H1 (cell line): Measurements from ENCODE around the gene BCAS1. TPM values are rescaled to one million over a fixed set of nuclear protein-coding genes. Genes with fewer than 3 reads are reported as not detected.

ENCODE experiments used
- CTCF ChIA-PET: fragments of 300-600 bp; sonication (Branson Sonifier 250); formaldehyde crosslinking; loops from one replicate; lab custom pipeline; 2021; ENCODE audit not compliant: partially characterized antibody; lab: Charles Lee
- POLR2A ChIA-PET: fragments of 300-600 bp; sonication (Branson Sonifier 250); formaldehyde crosslinking; loops from one replicate; lab custom pipeline; 2021; ENCODE audit warnings: inconsistent platforms; ENCODE audit not compliant: partially characterized antibody; lab: Charles Lee
- DNase-seq, 2 experiments: peaks; one replicate each; pipeline versions ENCODE4 v3.0.0 to v3.0.0-alpha.2; 2010 to 2022; ENCODE audit warnings: low spot score in 2 of 2, low read depth in 1 of 2, mixed read lengths in 1 of 2
- FAIRE-seq: peaks from 2 replicates; lab custom pipeline; 2011; peaks lifted over from hg19 to GRCh38; lab: Jason Lieb, UNC
- H2AFZ ChIP-seq: 2 replicates; pipeline ENCODE4 v1.8.1; 2012; ENCODE audit warnings: low read length, inconsistent platforms
- H2AK5ac ChIP-seq: 2 replicates; pipeline ENCODE4 v1.6.1; 2013; ENCODE audit warnings: low read depth, low read length
- H2BK120ac ChIP-seq: replicated peaks from 2 replicates; pipeline ENCODE3; 2013; ENCODE audit warnings: low read depth, low read length, inconsistent platforms
- H2BK12ac ChIP-seq: 2 replicates; pipeline ENCODE4 v1.6.1; 2013; ENCODE audit warnings: low read depth, low read length
- H2BK15ac ChIP-seq: 2 replicates; pipeline ENCODE4 v1.6.1; 2013; ENCODE audit warnings: low read length
- H2BK20ac ChIP-seq: 2 replicates; pipeline ENCODE4 v1.6.1; 2013; ENCODE audit warnings: low read length
- H2BK5ac ChIP-seq: 2 replicates; pipeline ENCODE4 v1.6.1; 2013; ENCODE audit warnings: low read depth, low read length
- H3K14ac ChIP-seq: 2 replicates; pipeline ENCODE4 v1.6.1; 2013; ENCODE audit warnings: inconsistent platforms; ENCODE audit not compliant: insufficient read length
- H3K18ac ChIP-seq: 2 replicates; pipeline ENCODE4 v1.6.1; 2013; ENCODE audit warnings: low read length; ENCODE audit errors: extremely low read depth
- H3K23ac ChIP-seq: 2 replicates; pipeline ENCODE4 v1.6.1; 2013; ENCODE audit warnings: inconsistent platforms; ENCODE audit not compliant: insufficient read length
- H3K23me2 ChIP-seq: 2 replicates; pipeline ENCODE4 v1.6.1; 2013; ENCODE audit warnings: low read depth, low read length
- H3K27ac ChIP-seq: 2 replicates; pipeline ENCODE4 v1.6.1; 2011; ENCODE audit warnings: low read depth, low read length, inconsistent platforms
- H3K27me3 ChIP-seq, 4 experiments: replicated peaks in 1 of 4; 1 replicate in 1 of 4; 2 replicates in 3 of 4; pipeline versions ENCODE4 v1.6.1 to v1.8.1; 2011 to 2013; ENCODE audit warnings: low read length in 3 of 4, mild to moderate bottlenecking in 3 of 4, inconsistent platforms in 2 of 4, mixed read lengths in 2 of 4, moderate library complexity in 1 of 4; ENCODE audit not compliant: control insufficient read depth in 3 of 4, insufficient read depth in 3 of 4; ENCODE audit errors: extremely low read depth in 1 of 4
- H3K36me3 ChIP-seq, 4 experiments: 2 replicates each; pipeline versions ENCODE4 v1.6.1 to v1.8.1; 2011 to 2013; ENCODE audit warnings: mild to moderate bottlenecking in 4 of 4, low read length in 3 of 4, moderate library complexity in 2 of 4, control low read depth in 1 of 4, inconsistent platforms in 1 of 4; ENCODE audit not compliant: insufficient read depth in 4 of 4, control insufficient read depth in 2 of 4
- H3K4ac ChIP-seq: replicated peaks from 2 replicates; pipeline ENCODE3; 2013; ENCODE audit warnings: low read length, low read depth, mixed read lengths, inconsistent platforms; ENCODE audit not compliant: insufficient read length
- H3K4me1 ChIP-seq, 4 experiments: replicated peaks in 1 of 4; 1 replicate in 1 of 4; 2 replicates in 3 of 4; pipeline versions ENCODE4 v1.6.1 to v1.8.1; 2011 to 2013; ENCODE audit warnings: low read length in 3 of 4, inconsistent platforms in 2 of 4, mixed read lengths in 1 of 4; ENCODE audit not compliant: insufficient read depth in 4 of 4, control insufficient read depth in 3 of 4
- H3K4me2 ChIP-seq, 2 experiments: 2 replicates each; pipeline versions ENCODE4 v1.6.1 to v1.8.1; 2011 to 2013; ENCODE audit warnings: low read depth in 2 of 2, low read length in 2 of 2, control low read depth in 1 of 2, inconsistent platforms in 1 of 2, mild to moderate bottlenecking in 1 of 2; ENCODE audit not compliant: insufficient read depth in 1 of 2
- H3K4me3 ChIP-seq, 4 experiments: fragments of 200-600, 300-600 bp in 1 of 4; sonication (generic), shearing (Covaris generic), sonication (Bioruptor Twin) in 1 of 4; 2 replicates each; pipeline versions ENCODE4 v1.5.1 to v1.8.1; 2011 to 2016; ENCODE audit warnings: low read length in 4 of 4, low read depth in 3 of 4, control low read depth in 2 of 4, inconsistent platforms in 2 of 4, mild to moderate bottlenecking in 2 of 4, mixed read lengths in 1 of 4, moderate library complexity in 1 of 4; ENCODE audit not compliant: insufficient read depth in 2 of 4; ENCODE audit errors: extremely low read depth in 1 of 4
- H3K56ac ChIP-seq: replicated peaks from 2 replicates; pipeline ENCODE3; 2013; ENCODE audit warnings: low read depth, mild to moderate bottlenecking, mixed read lengths, low read length, inconsistent platforms; ENCODE audit not compliant: insufficient read length
- H3K79me1 ChIP-seq: 2 replicates; pipeline ENCODE4 v1.6.1; 2013; ENCODE audit warnings: low read depth, low read length, control low read depth
- H3K79me2 ChIP-seq, 2 experiments: 2 replicates each; pipeline versions ENCODE4 v1.6.1 to v1.8.1; 2012 to 2013; ENCODE audit warnings: low read length in 2 of 2, mild to moderate bottlenecking in 2 of 2, inconsistent platforms in 1 of 2; ENCODE audit not compliant: insufficient read depth in 2 of 2, control insufficient read depth in 1 of 2
- H3K9ac ChIP-seq, 4 experiments: replicated peaks in 1 of 4; 1 replicate in 1 of 4; 2 replicates in 3 of 4; pipeline versions ENCODE4 v1.6.1 to v1.8.1; 2011 to 2013; ENCODE audit warnings: low read depth in 3 of 4, low read length in 3 of 4, control low read depth in 2 of 4, mild to moderate bottlenecking in 2 of 4, moderate library complexity in 2 of 4, inconsistent platforms in 1 of 4; ENCODE audit errors: extremely low read depth in 1 of 4
- H3K9me3 ChIP-seq, 2 experiments: 2 replicates each; pipeline versions ENCODE4 v1.6.1 to v1.8.1; 2012 to 2013; ENCODE audit warnings: mild to moderate bottlenecking in 2 of 2, moderate library complexity in 2 of 2, control low read depth in 1 of 2, inconsistent platforms in 1 of 2, low read depth in 1 of 2, low read length in 1 of 2, mixed read lengths in 1 of 2; ENCODE audit not compliant: insufficient read depth in 2 of 2
- H4K20me1 ChIP-seq, 2 experiments: replicated peaks in 1 of 2; 2 replicates each; pipeline versions ENCODE3 to v1.8.1; 2011 to 2013; ENCODE audit warnings: inconsistent platforms in 2 of 2, low read length in 2 of 2, mild to moderate bottlenecking in 1 of 2; ENCODE audit not compliant: insufficient read depth in 2 of 2, control insufficient read depth in 1 of 2
- H4K5ac ChIP-seq: 2 replicates; pipeline ENCODE4 v1.6.1; 2013; ENCODE audit warnings: low read length, low read depth, mixed read lengths, inconsistent platforms; ENCODE audit not compliant: insufficient read length
- H4K8ac ChIP-seq: 2 replicates; pipeline ENCODE4 v1.8.0; 2013; ENCODE audit warnings: mild to moderate bottlenecking, moderate library complexity, low read length, inconsistent platforms; ENCODE audit not compliant: insufficient read depth; ENCODE audit errors: extremely low read depth
- H4K91ac ChIP-seq: replicated peaks from 2 replicates; pipeline ENCODE3; 2013; ENCODE audit warnings: low read length, mixed read lengths, inconsistent platforms; ENCODE audit not compliant: insufficient read length
- ATF2 ChIP-seq: IDR thresholded peaks from 2 replicates; pipeline ENCODE4 v1.6.1; 2012; ENCODE audit warnings: low read length, inconsistent platforms
- CHD2 ChIP-seq: IDR thresholded peaks from 2 replicates; pipeline ENCODE4 v1.6.1; 2012; ENCODE audit warnings: low read length, improper control_type of control experiment
- CREB1 ChIP-seq: IDR thresholded peaks from 2 replicates; pipeline ENCODE4 v1.6.1; 2012; ENCODE audit warnings: inconsistent platforms
- FOSL1 ChIP-seq: IDR thresholded peaks from 2 replicates; pipeline ENCODE4 v1.6.1; 2011; ENCODE audit warnings: mild to moderate bottlenecking, low read depth, low read length, moderate library complexity; ENCODE audit not compliant: insufficient read depth
- GTF2F1 ChIP-seq: IDR thresholded peaks from 2 replicates; pipeline ENCODE4 v1.6.1; 2012; ENCODE audit warnings: low read depth, low read length, improper control_type of control experiment, borderline replicate concordance
- KDM5A ChIP-seq: fragments of 200-600 bp; IDR thresholded peaks from 2 replicates; pipeline ENCODE4 v1.7.1; 2012; ENCODE audit warnings: mild to moderate bottlenecking, low read length, inconsistent platforms, mixed read lengths
- MAFK ChIP-seq: IDR thresholded peaks from 2 replicates; pipeline ENCODE4 v1.6.1; 2012; ENCODE audit warnings: low read depth, mild to moderate bottlenecking, improper control_type of control experiment, low read length
- MAX ChIP-seq: IDR thresholded peaks from 2 replicates; pipeline ENCODE4 v1.6.1; 2012; ENCODE audit warnings: inconsistent platforms
- POLR2AphosphoS5 ChIP-seq: IDR thresholded peaks from 2 replicates; pipeline ENCODE4 v1.6.1; 2011; ENCODE audit warnings: low read depth, low read length
- RNF2 ChIP-seq: fragments of 200-900, 300-1000 bp; sonication (generic); IDR thresholded peaks from 2 replicates; pipeline ENCODE4 v1.7.1; 2016; ENCODE audit warnings: borderline replicate concordance, low read depth, mild to moderate bottlenecking, antibody characterized with exemption, low read length; ENCODE audit not compliant: poor library complexity, severe bottlenecking; ENCODE audit errors: missing control alignments
- SP1 ChIP-seq: IDR thresholded peaks from 2 replicates; pipeline ENCODE4 v1.6.1; 2011; ENCODE audit warnings: low read depth, low read length
- SP4 ChIP-seq: IDR thresholded peaks from 2 replicates; pipeline ENCODE4 v1.6.1; 2012; ENCODE audit warnings: low read length, inconsistent platforms
- TBP ChIP-seq: IDR thresholded peaks from 2 replicates; pipeline ENCODE4 v1.6.1; 2011; ENCODE audit warnings: low read depth, low read length, improper control_type of control experiment
- YY1 ChIP-seq: IDR thresholded peaks from 2 replicates; pipeline ENCODE4 v1.6.1; 2011; ENCODE audit warnings: low read depth, mild to moderate bottlenecking, low read length
- WGBS, 2 experiments: shearing (Covaris generic) in 1 of 2; methylation state at CpG; one replicate each; pipeline versions ENCODE4 v1.1.6 to v1.1.7; 2013 to 2015; ENCODE audit warnings: low lambda C conversion rate in 2 of 2, mixed read lengths in 2 of 2, inconsistent platforms in 1 of 2, low coverage in 1 of 2, missing lambda C conversion rate in 1 of 2; ENCODE audit not compliant: insufficient replicate concordance in 2 of 2, insufficient coverage in 1 of 2, insufficient read length in 1 of 2; ENCODE audit errors: extremely low coverage in 1 of 2, missing lambda C conversion rate in 1 of 2; 5-methylcytosine and 5-hydroxymethylcytosine counted together
- polyA plus RNA-seq, 7 experiments: library from polyadenylated mRNA; depleted of rRNA in 3 of 7; stranded (reverse) in 5 of 7; unstranded in 2 of 7; fragments of >200 nt in 5 of 7; fragments of 200-250 nt in 2 of 7; gene quantifications; 1 replicate in 5 of 7; 2 replicates in 1 of 7; 4 replicates in 1 of 7; pipeline versions ENCODE4 v1.2.1 to v1.2.3, GENCODE V29; 2011 to 2013; ENCODE audit warnings: missing spikeins in 2 of 7, mixed read lengths in 2 of 7
- total RNA-seq: library from RNA; stranded (reverse); fragmentation: NEBNext Ultra II Directional; extraction: Animal tissue kit (Norgen Biotek cat#: 25700); gene quantifications from 2 replicates; pipeline ENCODE4 v1.2.1, GENCODE V29; 2021

BCAS1 gene
- total and polyA plus RNA-seq, 2 of the 8 experiments (the other 6 are each of a cell fraction or from before 2014, with no cell fraction given), result 0.06 to 0.19 TPM

GRCh38 chr20:53896041-53896440 lies 174.4 kb downstream of the BCAS1 start:
- Histone ChIP-seq H2AFZ (no peak overlapping the region), H2AK5ac (no peak overlapping the region), H3K79me1 (no peaks in the 10 kb centered on the region), H3K9me3 (peaks cover 0 to 2% of the 10 kb centered on the region in 2 experiments; a peak in 1 of 4 replicates), H3K27me3 (no peaks in the 10 kb centered on the region; a peak in 1 of 7 replicates), H2BK12ac (no peak overlapping the region), H3K18ac (no peak overlapping the region), H3K4me2 (no peak overlapping the region), H3K36me3 (no peaks in the 10 kb centered on the region), H3K9ac (no peak overlapping the region), H4K5ac (no peak overlapping the region), H3K23ac (no peak overlapping the region), H4K8ac (no peak overlapping the region), H4K20me1 (no peaks in the 10 kb centered on the region), H3K14ac (no peak overlapping the region), H3K56ac (no peak overlapping the region), H3K4ac (no peak overlapping the region), H2BK20ac (no peak overlapping the region), H3K4me3 (no peak overlapping the region), H2BK120ac (no peak overlapping the region), H3K79me2 (no peaks in the 10 kb centered on the region), H3K23me2 (no peaks in the 10 kb centered on the region), H2BK15ac (no peak overlapping the region), H3K27ac (no peak overlapping the region), H4K91ac (no peak overlapping the region), H2BK5ac (no peak overlapping the region), H3K4me1 (peaks cover 8 to 19% (median 15%) of the 10 kb centered on the region in 4 experiments)
- WGBS, 2 experiments, result 97% methylated on average over 7 of the region's 7 CpGs; no CpG with 5 or more reads in 1 of the 2 experiments
- POLR2A ChIA-PET, result no interaction called here
- CTCF ChIA-PET, result interaction anchor here (0.8 to 2.3 kb wide), 3 partner anchors 10 to 163 kb away, joined by 3 to 11 read pairs (median 3); no protein-coding TSS in a partner anchor
- FAIRE-seq (no peak), DNase-seq (no peak)
- TF ChIP-seq CREB1, result no peak
- no peak for TF ChIP-seq MAX
- TF ChIP-seq FOSL1, result no peak
- no peak for TF ChIP-seq SP4
- no peak for TF ChIP-seq POLR2AphosphoS5
- no peak for TF ChIP-seq RNF2
- no peak for TF ChIP-seq CHD2
- TF ChIP-seq KDM5A, result no peak
- TF ChIP-seq ATF2, result no peak
- no peak for TF ChIP-seq MAFK
- TF ChIP-seq TBP, result no peak
- no peak for TF ChIP-seq SP1
- TF ChIP-seq GTF2F1, result no peak
- TF ChIP-seq YY1, result no peak
